Measurements from ENCODE around the gene GPR171. TPM values are rescaled to one million over a fixed set of nuclear protein-coding genes. Genes with fewer than 3 reads are reported as not detected.
A peak's percentile ranks its signal among the peaks of the same experiment; 100 is the strongest.

Gene GPR171
- polyA plus RNA-seq, 1 donor from 2014 or later, result not detected

DNA sequence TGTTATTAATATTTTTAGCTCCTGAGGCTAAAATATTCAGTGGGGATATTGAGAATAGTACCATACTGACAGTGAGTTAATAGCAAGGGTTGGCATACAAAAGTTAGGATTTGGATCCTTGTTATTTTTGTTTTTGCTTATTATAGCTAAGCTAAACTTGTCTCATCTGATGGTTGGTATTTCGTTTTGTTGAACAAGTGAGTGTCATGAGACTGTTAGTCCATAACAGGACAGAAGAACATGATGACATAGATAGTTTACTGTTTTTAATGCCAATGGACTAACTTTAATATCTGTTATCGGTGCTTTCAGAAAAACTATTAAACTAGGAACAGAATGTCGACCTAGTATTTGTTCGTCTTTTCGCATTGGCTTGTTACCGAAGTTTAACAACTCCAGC is 48.5 kb downstream of the GPR171 start:
- Histone ChIP-seq H2AFZ (ENCODE audit: low read depth, low read length) (no peak overlapping the region), H3K36me3 (ENCODE audit: insufficient read depth, low read length) (no peaks in the 10 kb centered on the region), H3K4me3 (ENCODE audit: low read length) (no peak overlapping the region), H3K9me2 (ENCODE audit: insufficient read depth, low read length) (no peaks in the 10 kb centered on the region), H3K9ac (ENCODE audit: low read length) (no peak overlapping the region), H3K27me3 (ENCODE audit: insufficient read depth, low read depth, low read length) (no peaks in the 10 kb centered on the region), H3K27ac (ENCODE audit: low read length) (no peak overlapping the region), H4K20me1 (ENCODE audit: insufficient read depth) (no peaks in the 10 kb centered on the region), H3K4me2 (ENCODE audit: low read length) (no peak overlapping the region), H3K79me2 (replicated peaks; ENCODE audit: insufficient read depth, low read length) (no peaks in the 10 kb centered on the region), H3K9me3 (ENCODE audit: low read length) (no peaks in the 10 kb centered on the region), H3F3A (ENCODE audit: insufficient read depth, low read length, poor library complexity, severe bottlenecking) (no peaks in the 10 kb centered on the region)
- TF ChIP-seq EZH2 (IDR thresholded peaks at IDR 0.05; ENCODE audit: borderline replicate concordance, insufficient read depth, low read length, poor library complexity, severe bottlenecking) (no peak), TAF1 (IDR thresholded peaks at IDR 0.05; ENCODE audit: low read depth) (no peak), SMC3 (conservative IDR thresholded peaks at IDR 0.05; ENCODE audit: poor library complexity) (no peak), MXI1 (conservative IDR thresholded peaks at IDR 0.05; ENCODE audit: poor library complexity, severe bottlenecking) (no peak), RAD21 (conservative IDR thresholded peaks at IDR 0.05) (no peak), POLR2AphosphoS5 (IDR thresholded peaks at IDR 0.05) (no peak), REST (IDR thresholded peaks at IDR 0.05; ENCODE audit: borderline replicate concordance) (no peak), EP300 (conservative IDR thresholded peaks at IDR 0.05; ENCODE audit: poor library complexity, severe bottlenecking) (no peak)
- TF ChIP-seq, protein P1, sequence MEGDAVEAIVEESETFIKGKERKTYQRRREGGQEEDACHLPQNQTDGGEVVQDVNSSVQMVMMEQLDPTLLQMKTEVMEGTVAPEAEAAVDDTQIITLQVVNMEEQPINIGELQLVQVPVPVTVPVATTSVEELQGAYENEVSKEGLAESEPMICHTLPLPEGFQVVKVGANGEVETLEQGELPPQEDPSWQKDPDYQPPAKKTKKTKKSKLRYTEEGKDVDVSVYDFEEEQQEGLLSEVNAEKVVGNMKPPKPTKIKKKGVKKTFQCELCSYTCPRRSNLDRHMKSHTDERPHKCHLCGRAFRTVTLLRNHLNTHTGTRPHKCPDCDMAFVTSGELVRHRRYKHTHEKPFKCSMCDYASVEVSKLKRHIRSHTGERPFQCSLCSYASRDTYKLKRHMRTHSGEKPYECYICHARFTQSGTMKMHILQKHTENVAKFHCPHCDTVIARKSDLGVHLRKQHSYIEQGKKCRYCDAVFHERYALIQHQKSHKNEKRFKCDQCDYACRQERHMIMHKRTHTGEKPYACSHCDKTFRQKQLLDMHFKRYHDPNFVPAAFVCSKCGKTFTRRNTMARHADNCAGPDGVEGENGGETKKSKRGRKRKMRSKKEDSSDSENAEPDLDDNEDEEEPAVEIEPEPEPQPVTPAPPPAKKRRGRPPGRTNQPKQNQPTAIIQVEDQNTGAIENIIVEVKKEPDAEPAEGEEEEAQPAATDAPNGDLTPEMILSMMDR (IDR thresholded peaks at IDR 0.05; ENCODE audit: poor library complexity, severe bottlenecking), result no peak

GRCh38 chr3:151152455-151153079 is 50.4 kb downstream of the GPR171 start:
- H3K9ac ChIP-seq (ENCODE audit: low read length), result no peak overlapping the region
- H3K27ac ChIP-seq (ENCODE audit: low read length), result peak overlapping the region; percentile 9
- H3K9me3 ChIP-seq (ENCODE audit: low read length), result no peaks in the 10 kb centered on the region
- H3K4me2 ChIP-seq (ENCODE audit: low read length), result no peak overlapping the region
- H3F3A ChIP-seq (ENCODE audit: insufficient read depth, low read length, poor library complexity, severe bottlenecking), result no peaks in the 10 kb centered on the region
- no peaks in the 10 kb centered on the region for H3K27me3 ChIP-seq (ENCODE audit: insufficient read depth, low read depth, low read length)
- no peak for TF ChIP-seq RAD21 (conservative IDR thresholded peaks at IDR 0.05)
- TF ChIP-seq POLR2AphosphoS5 (IDR thresholded peaks at IDR 0.05), result no peak
- TF ChIP-seq TAF1 (IDR thresholded peaks at IDR 0.05; ENCODE audit: low read depth), result no peak
- TF ChIP-seq REST (IDR thresholded peaks at IDR 0.05; ENCODE audit: borderline replicate concordance), result no peak
- no peak for TF ChIP-seq EZH2 (IDR thresholded peaks at IDR 0.05; ENCODE audit: borderline replicate concordance, insufficient read depth, low read length, poor library complexity, severe bottlenecking)
- no peak for TF ChIP-seq SMC3 (conservative IDR thresholded peaks at IDR 0.05; ENCODE audit: poor library complexity)
- TF ChIP-seq EP300 (conservative IDR thresholded peaks at IDR 0.05; ENCODE audit: poor library complexity, severe bottlenecking), result no peak
- TF ChIP-seq MXI1 (conservative IDR thresholded peaks at IDR 0.05; ENCODE audit: poor library complexity, severe bottlenecking), result no peak
- TF ChIP-seq, protein P1 (IDR thresholded peaks at IDR 0.05; ENCODE audit: poor library complexity, severe bottlenecking), result no peak
- no peak overlapping the region for H2AFZ ChIP-seq (ENCODE audit: low read depth, low read length)
- no peaks in the 10 kb centered on the region for H3K9me2 ChIP-seq (ENCODE audit: insufficient read depth, low read length)
- no peaks in the 10 kb centered on the region for H3K36me3 ChIP-seq (ENCODE audit: insufficient read depth, low read length)
- no peak overlapping the region for H3K4me3 ChIP-seq (ENCODE audit: low read length)
- H4K20me1 ChIP-seq (ENCODE audit: insufficient read depth), result no peaks in the 10 kb centered on the region
- H3K79me2 ChIP-seq (replicated peaks; ENCODE audit: insufficient read depth, low read length), result no peaks in the 10 kb centered on the region
